K562 (cell line): ENCODE results near the gene LY6G6D. TPM values are rescaled to one million over a fixed set of nuclear protein-coding genes. Genes with fewer than 3 reads are reported as not detected.
A peak's percentile ranks its signal among the peaks of the same experiment; 100 is the strongest.

Source experiments
- BRD9 ChIP-seq: fragments of 450-650 bp; IDR thresholded peaks from 2 replicates; pipeline ENCODE4 v1.6.1; 2018; ENCODE audit warnings: low read depth; ENCODE audit not compliant: partially characterized antibody
- CEBPG ChIP-seq, 3 experiments: fragments of 200-800 bp in 1 of 3; sonication (Bioruptor generic) in 1 of 3; sonication (generic) in 1 of 3; formaldehyde crosslinking in 1 of 3; IDR thresholded peaks in 2 of 3; conservative IDR thresholded peaks in 1 of 3; 2 replicates each; pipeline versions ENCODE4 v1.6.1 to v1.8.0; 2016 to 2022; ENCODE audit warnings: missing compliant biosample characterization in 2 of 3, missing genetic modification characterization in 2 of 3, mild to moderate bottlenecking in 1 of 3, missing genetic modification reagents in 1 of 3
- HDAC2 ChIP-seq: fragments of 450-650 bp; IDR thresholded peaks from 2 replicates; pipeline ENCODE4 v1.6.1; 2016; ENCODE audit warnings: mild to moderate bottlenecking
- KAT7 ChIP-seq: sonication (generic); formaldehyde crosslinking; IDR thresholded peaks from 2 replicates; pipeline ENCODE4 v1.8.0; 2022; ENCODE audit warnings: missing genetic modification reagents, mild to moderate bottlenecking, borderline replicate concordance
- KDM1A ChIP-seq, 2 experiments: fragments of 450-650 bp; IDR thresholded peaks; 2 replicates each; pipeline ENCODE4 v1.6.1; 2016; ENCODE audit warnings: mild to moderate bottlenecking in 2 of 2
- KLF13 ChIP-seq: fragments of 450-650 bp; IDR thresholded peaks from 2 replicates; pipeline ENCODE4 v1.6.1; 2016; ENCODE audit warnings: missing genetic modification characterization, low read depth, mild to moderate bottlenecking, missing compliant biosample characterization, moderate library complexity, borderline replicate concordance
- KLF16 ChIP-seq: IDR thresholded peaks from 2 replicates; pipeline ENCODE4 v1.6.1; 2016; ENCODE audit warnings: antibody characterized with exemption
- MED1 ChIP-seq: sonication (generic); formaldehyde crosslinking; IDR thresholded peaks from 2 replicates; pipeline ENCODE4 v1.8.1; 2023; ENCODE audit warnings: missing genetic modification reagents, borderline replicate concordance
- NFRKB ChIP-seq: fragments of 450-650 bp; IDR thresholded peaks from 2 replicates; pipeline ENCODE4 v1.6.1; 2016; ENCODE audit warnings: low read depth
- NR3C1 ChIP-seq: sonication (generic); formaldehyde crosslinking; IDR thresholded peaks from 2 replicates; pipeline ENCODE4 v1.8.1; 2022; ENCODE audit warnings: missing genetic modification reagents
- OTX1 ChIP-seq: fragments of 450-650 bp; formaldehyde crosslinking; IDR thresholded peaks from 2 replicates; pipeline ENCODE4 v1.4.0; 2022; ENCODE audit warnings: mild to moderate bottlenecking
- RUNX1 ChIP-seq: sonication (generic); IDR thresholded peaks from 2 replicates; pipeline ENCODE4 v1.6.1; 2016; ENCODE audit warnings: antibody characterized with exemption, low read depth
- SMAD2 ChIP-seq: fragments of 150-350 bp; IDR thresholded peaks from 2 replicates; pipeline ENCODE4 v1.6.1; 2014; ENCODE audit warnings: low read depth, mild to moderate bottlenecking, low read length
- SMC3 ChIP-seq: conservative IDR thresholded peaks from 2 replicates; pipeline ENCODE4 v1.6.1; 2011; ENCODE audit warnings: low read depth, low read length, improper control_type of control experiment; ENCODE audit not compliant: insufficient read depth
- TEAD1 ChIP-seq, 2 experiments: fragments of 450-650 bp in 1 of 2; sonication (generic) in 1 of 2; formaldehyde crosslinking; IDR thresholded peaks; 2 replicates each; pipeline versions ENCODE4 v1.4.0 to v1.8.0; 2020 to 2022; ENCODE audit warnings: mild to moderate bottlenecking in 2 of 2, missing genetic modification reagents in 1 of 2
- TEAD4 ChIP-seq, 2 experiments: sonication (generic) in 1 of 2; formaldehyde crosslinking in 1 of 2; IDR thresholded peaks; 2 replicates each; pipeline versions ENCODE4 v1.6.1 to v1.8.0; 2012 to 2022; ENCODE audit warnings: borderline replicate concordance in 1 of 2, inconsistent platforms in 1 of 2, low read length in 1 of 2, mild to moderate bottlenecking in 1 of 2, missing genetic modification reagents in 1 of 2
- TFE3 ChIP-seq: fragments of 450-650 bp; formaldehyde crosslinking; IDR thresholded peaks from 2 replicates; pipeline ENCODE4 v1.4.0; 2020; ENCODE audit warnings: mild to moderate bottlenecking, mixed read lengths
- TRIM24 ChIP-seq, 2 experiments: fragments of 450-650 bp; IDR thresholded peaks; 2 replicates each; pipeline ENCODE4 v1.6.1; 2016
- UBTF ChIP-seq, 2 experiments: IDR thresholded peaks; 2 replicates each; pipeline ENCODE4 v1.6.1; 2012; ENCODE audit warnings: improper control_type of control experiment in 2 of 2, low read depth in 2 of 2, low read length in 2 of 2, borderline replicate concordance in 1 of 2
- ZBTB43 ChIP-seq: sonication (generic); formaldehyde crosslinking; IDR thresholded peaks from 2 replicates; pipeline ENCODE4 v1.8.0; 2023; ENCODE audit warnings: mild to moderate bottlenecking, missing genetic modification reagents
- ZNF668 ChIP-seq: fragments of 250-450 bp; sonication (Bioruptor Pico); IDR thresholded peaks from 2 replicates; pipeline ENCODE4 v1.8.0; 2022; ENCODE audit warnings: mild to moderate bottlenecking, inconsistent platforms
- ZNF764 ChIP-seq: fragments of 250-450 bp; sonication (Bioruptor Pico); IDR thresholded peaks from 2 replicates; pipeline ENCODE4 v1.4.0; 2020; ENCODE audit warnings: low read depth, mild to moderate bottlenecking, moderate library complexity
- polyA plus RNA-seq, 8 experiments: library from polyadenylated mRNA; depleted of rRNA in 4 of 8; stranded (reverse) in 5 of 8; unstranded in 3 of 8; fragments of >200 nt; fragmentation: Nextera tagmentation in 2 of 8; fragmentation: Illumina TruSeq in 1 of 8; extraction: Ambion mirVana in 2 of 8; extraction: Trizol in 1 of 8; gene quantifications; 2 replicates each; pipeline versions ENCODE4 v1.2.1 to v1.2.3, GENCODE V29; 2011 to 2014; ENCODE audit warnings: inconsistent platforms in 1 of 8, missing spikeins in 1 of 8
- total RNA-seq, 7 experiments: library from RNA; depleted of rRNA in 6 of 7; stranded (reverse); fragments of >200 nt in 6 of 7; fragmentation: Illumina TruSeq in 2 of 7; extraction: Trizol in 2 of 7; gene quantifications; 2 replicates each; pipeline versions ENCODE4 v1.2.1 to v1.2.3, GENCODE V29; 2011 to 2021; ENCODE audit warnings: low replicate concordance in 1 of 7

LY6G6D gene
- total and polyA plus RNA-seq, 9 of the 15 experiments (the other 6 are each of a cell fraction or from before 2014, with no cell fraction given): 0.30 to 0.38 TPM; not detected in 7

- TF ChIP-seq UBTF (IDR thresholded peaks at IDR 0.05; ENCODE audit: borderline replicate concordance in 1 of 2, low read depth in 2 of 2, low read length in 2 of 2) (no peak), MED1 (CRISPR knock-in tag) (no peak), HDAC2 (no peak; the same call in 1 of the 2 replicates), KLF13 (tag) (peak; percentile 13; the same call in 1 of the 2 replicates), ZNF668 (CRISPR knock-in tag) (no peak), TEAD4 (IDR thresholded peaks at IDR 0.05; ENCODE audit: low read length) (no peak), TEAD4 (CRISPR knock-in tag; IDR thresholded peaks at IDR 0.05; ENCODE audit: borderline replicate concordance) (0 out of 2 replicates have a peak, but pooled peaks have one; percentile 51), NFRKB (no peak), RUNX1 (peak; percentile 45; the same call in 1 of the 2 replicates), OTX1 (CRISPR knock-in tag) (no peak; the same call in 1 of the 2 replicates), SMC3 (peak; percentile 36; the same call in 1 of the 2 replicates), KDM1A (IDR thresholded peaks at IDR 0.05) (no peak), ZNF764 (CRISPR knock-in tag) (no peak), NR3C1 (CRISPR knock-in tag) (peak; percentile 57), TRIM24 (IDR thresholded peaks at IDR 0.05) (no peak), ZBTB43 (CRISPR knock-in tag) (no peak), SMAD2 (no peak), KLF16 (no peak), TFE3 (CRISPR knock-in tag) (no peak), TEAD1 (CRISPR knock-in tag; IDR thresholded peaks at IDR 0.05) (peak in 1 of 2 experiments; percentile 50; a peak in 1 of 4 replicates), BRD9 (no peak), KAT7 (no peak), CEBPG (CRISPR knock-in tag; IDR thresholded peaks at IDR 0.05) (0 out of 2 replicates have a peak, but pooled peaks have one; percentile 13), CEBPG (tag; conservative IDR thresholded peaks at IDR 0.05 in 1 of 2, IDR thresholded peaks at IDR 0.05 in 1 of 2) (no peak)
These were observed 25.7 kb upstream of the LY6G6D start (continued) for GRCh38 chr6:31689249-31690110.
